ENCODE measurements around the gene KLHL41.
"Not testable (repeated sequence)": the region's sequence is repeated elsewhere in the genome, so short reads cannot be mapped to it uniquely, and the experiment has no call there.

KLHL41 gene

GRCh38 chr2:169513094-169513493 lies 3.6 kb downstream of the KLHL41 start:
- no peak for TF ChIP-seq SPI1 (IDR thresholded peaks at IDR 0.05; ENCODE audit: borderline replicate concordance, low read depth)
- TF ChIP-seq, protein P1, sequence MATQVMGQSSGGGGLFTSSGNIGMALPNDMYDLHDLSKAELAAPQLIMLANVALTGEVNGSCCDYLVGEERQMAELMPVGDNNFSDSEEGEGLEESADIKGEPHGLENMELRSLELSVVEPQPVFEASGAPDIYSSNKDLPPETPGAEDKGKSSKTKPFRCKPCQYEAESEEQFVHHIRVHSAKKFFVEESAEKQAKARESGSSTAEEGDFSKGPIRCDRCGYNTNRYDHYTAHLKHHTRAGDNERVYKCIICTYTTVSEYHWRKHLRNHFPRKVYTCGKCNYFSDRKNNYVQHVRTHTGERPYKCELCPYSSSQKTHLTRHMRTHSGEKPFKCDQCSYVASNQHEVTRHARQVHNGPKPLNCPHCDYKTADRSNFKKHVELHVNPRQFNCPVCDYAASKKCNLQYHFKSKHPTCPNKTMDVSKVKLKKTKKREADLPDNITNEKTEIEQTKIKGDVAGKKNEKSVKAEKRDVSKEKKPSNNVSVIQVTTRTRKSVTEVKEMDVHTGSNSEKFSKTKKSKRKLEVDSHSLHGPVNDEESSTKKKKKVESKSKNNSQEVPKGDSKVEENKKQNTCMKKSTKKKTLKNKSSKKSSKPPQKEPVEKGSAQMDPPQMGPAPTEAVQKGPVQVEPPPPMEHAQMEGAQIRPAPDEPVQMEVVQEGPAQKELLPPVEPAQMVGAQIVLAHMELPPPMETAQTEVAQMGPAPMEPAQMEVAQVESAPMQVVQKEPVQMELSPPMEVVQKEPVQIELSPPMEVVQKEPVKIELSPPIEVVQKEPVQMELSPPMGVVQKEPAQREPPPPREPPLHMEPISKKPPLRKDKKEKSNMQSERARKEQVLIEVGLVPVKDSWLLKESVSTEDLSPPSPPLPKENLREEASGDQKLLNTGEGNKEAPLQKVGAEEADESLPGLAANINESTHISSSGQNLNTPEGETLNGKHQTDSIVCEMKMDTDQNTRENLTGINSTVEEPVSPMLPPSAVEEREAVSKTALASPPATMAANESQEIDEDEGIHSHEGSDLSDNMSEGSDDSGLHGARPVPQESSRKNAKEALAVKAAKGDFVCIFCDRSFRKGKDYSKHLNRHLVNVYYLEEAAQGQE (IDR thresholded peaks at IDR 0.05; ENCODE audit: insufficient replicate concordance, low read depth) = no peak
- TF ChIP-seq CTCF (IDR thresholded peaks at IDR 0.05; ENCODE audit: insufficient read depth, low read length) = no peak
- TF ChIP-seq POLR2AphosphoS5 (IDR thresholded peaks at IDR 0.05; ENCODE audit: low read depth) = no peak
- no peak for TF ChIP-seq GABPA (IDR thresholded peaks at IDR 0.05; ENCODE audit: low read depth)
- no peak for DNase-seq (ENCODE audit: low read depth in 1 of 2, low spot score in 1 of 2)
- no peak overlapping the region for H3K4me3 ChIP-seq (replicated peaks; ENCODE audit: insufficient read depth, low read length)
- no peaks in the 10 kb centered on the region for H3K27me3 ChIP-seq (ENCODE audit: insufficient read depth, poor library complexity, severe bottlenecking)
- H3K27ac ChIP-seq (replicated peaks) = no peak overlapping the region

- Histone ChIP-seq H3K27me3 (ENCODE audit: insufficient read depth, poor library complexity, severe bottlenecking) (no peaks in the 10 kb centered on the region), H3K4me3 (replicated peaks; ENCODE audit: insufficient read depth, low read length) (no peak overlapping the region), H3K27ac (replicated peaks) (no peak overlapping the region)
- DNase-seq (ENCODE audit: low read depth in 1 of 2, low spot score in 1 of 2) = no peak
- no peak for TF ChIP-seq CTCF (IDR thresholded peaks at IDR 0.05; ENCODE audit: insufficient read depth, low read length)
Measured at GRCh38 chr2:169513926-169514325, 4.4 kb downstream of the KLHL41 start.

- not testable (repeated sequence) for DNase-seq (ENCODE audit: low read depth in 1 of 2, low spot score in 1 of 2); H3K4me3 ChIP-seq (replicated peaks; ENCODE audit: insufficient read depth, low read length); H3K27me3 ChIP-seq (ENCODE audit: insufficient read depth, poor library complexity, severe bottlenecking); H3K27ac ChIP-seq (replicated peaks)
Measured at GRCh38 chr2:169514758-169515157, 5.3 kb downstream of the KLHL41 start.

GRCh38 chr2:169516488-169516995 lies 7.0 kb downstream of the KLHL41 start:
- not testable (repeated sequence) for H3K27ac ChIP-seq (replicated peaks); DNase-seq (ENCODE audit: low read depth in 1 of 2, low spot score in 1 of 2); H3K4me3 ChIP-seq (replicated peaks; ENCODE audit: insufficient read depth, low read length); H3K27me3 ChIP-seq (ENCODE audit: insufficient read depth, poor library complexity, severe bottlenecking)

DNA sequence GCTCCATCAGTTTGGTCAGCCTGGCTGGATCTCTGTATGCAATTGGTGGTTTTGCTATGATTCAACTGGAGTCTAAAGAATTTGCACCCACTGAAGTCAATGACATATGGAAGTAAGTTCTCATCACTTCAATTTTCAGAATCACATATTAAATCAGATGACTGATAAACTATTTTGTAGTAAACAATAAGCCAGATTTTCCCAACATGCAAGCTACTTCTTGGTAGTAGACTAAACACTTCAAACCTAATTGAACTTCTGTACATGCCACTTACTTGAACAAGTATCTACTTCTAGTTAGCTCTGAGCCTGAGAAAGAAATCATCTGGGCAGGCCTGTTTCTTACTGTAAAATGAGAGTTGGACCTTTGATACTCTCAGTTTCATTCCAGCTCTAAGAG lies 11.4 kb downstream of the KLHL41 start:
- no peaks in the 10 kb centered on the region for H3K27me3 ChIP-seq (ENCODE audit: insufficient read depth, poor library complexity, severe bottlenecking)
- H3K4me3 ChIP-seq (replicated peaks; ENCODE audit: insufficient read depth, low read length) = no peak overlapping the region
- TF ChIP-seq GABPA (IDR thresholded peaks at IDR 0.05; ENCODE audit: low read depth) (no peak), CTCF (IDR thresholded peaks at IDR 0.05; ENCODE audit: insufficient read depth, low read length) (no peak), SPI1 (IDR thresholded peaks at IDR 0.05; ENCODE audit: borderline replicate concordance, low read depth) (no peak), POLR2AphosphoS5 (IDR thresholded peaks at IDR 0.05; ENCODE audit: low read depth) (no peak)
- TF ChIP-seq, protein P1 (IDR thresholded peaks at IDR 0.05; ENCODE audit: insufficient replicate concordance, low read depth) = no peak
- DNase-seq (ENCODE audit: low read depth in 1 of 2, low spot score in 1 of 2) = no peak
- no peak overlapping the region for H3K27ac ChIP-seq (replicated peaks)
